ENCODE measurements around the gene SARS2.

SARS2 gene

DNA sequence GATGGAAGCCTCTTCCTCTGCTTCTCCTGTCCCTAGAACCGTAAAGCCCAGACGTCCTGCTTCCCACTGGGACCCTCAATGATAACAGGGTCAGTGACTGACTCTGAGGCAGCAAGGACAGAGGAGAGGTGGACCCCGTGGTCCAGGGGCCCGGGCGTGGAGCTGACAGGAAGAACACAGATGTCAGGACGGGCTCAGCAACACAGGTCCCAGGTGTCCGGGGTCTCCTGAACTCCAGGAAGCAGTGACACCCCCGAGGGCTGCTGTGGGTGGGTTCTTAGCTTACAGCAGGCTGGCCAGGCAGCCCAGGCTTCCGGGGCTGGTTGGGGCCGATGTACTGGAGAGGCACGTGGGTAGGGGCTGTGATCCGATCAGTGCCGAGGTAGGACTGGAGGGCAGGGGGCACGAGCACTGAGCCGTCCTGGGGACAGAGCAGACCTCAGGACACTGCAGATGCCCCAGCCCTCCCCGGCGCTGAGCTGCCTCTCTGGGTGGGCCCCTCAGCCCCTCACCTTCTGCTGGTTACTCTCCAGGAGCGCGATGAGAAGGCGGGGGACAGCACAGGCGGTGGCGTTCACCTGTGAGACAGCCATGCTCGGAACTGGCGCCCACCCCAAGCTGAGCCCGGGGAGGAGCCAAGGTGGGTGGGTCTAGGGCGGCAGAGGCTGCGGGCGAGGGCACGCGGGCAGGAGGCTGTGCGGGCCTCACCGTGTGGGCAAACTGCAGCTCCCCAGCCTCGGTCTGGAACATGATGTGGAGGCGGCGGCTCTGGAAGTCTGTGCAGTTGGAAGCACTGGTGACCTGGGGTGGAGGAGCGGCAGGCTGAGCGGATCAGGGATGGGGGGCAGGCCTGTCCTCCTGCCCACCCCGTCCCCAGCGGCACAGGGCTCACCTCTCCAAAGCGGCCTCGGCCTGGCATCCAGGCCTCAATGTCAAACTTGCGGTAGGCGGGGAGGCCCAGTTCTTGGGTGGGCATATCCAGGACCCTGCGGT lies 14.9 kb downstream of the SARS2 start:
- no peak for DNase-seq

DNA sequence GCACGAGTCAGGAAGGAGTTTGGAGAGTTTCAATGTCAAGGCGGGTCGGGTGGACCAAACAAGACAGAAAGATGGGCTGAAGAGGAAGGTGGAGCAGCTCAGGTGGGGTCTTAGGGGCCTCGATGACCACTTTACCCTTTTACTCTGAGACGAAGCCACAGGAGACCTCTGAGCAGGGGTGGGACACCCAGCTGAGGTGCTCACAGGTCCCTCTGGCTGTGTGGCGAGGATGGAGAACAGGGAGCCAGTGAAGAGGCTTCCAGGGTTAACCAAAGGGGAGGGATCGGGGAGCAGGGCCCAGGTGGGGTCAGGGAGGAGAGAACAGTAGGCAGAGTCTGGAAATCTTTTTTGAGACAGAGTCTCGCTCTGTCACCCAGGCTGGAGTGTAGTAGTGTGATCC lies 16.6 kb downstream of the SARS2 start:
- DNase-seq: no peak

DNA sequence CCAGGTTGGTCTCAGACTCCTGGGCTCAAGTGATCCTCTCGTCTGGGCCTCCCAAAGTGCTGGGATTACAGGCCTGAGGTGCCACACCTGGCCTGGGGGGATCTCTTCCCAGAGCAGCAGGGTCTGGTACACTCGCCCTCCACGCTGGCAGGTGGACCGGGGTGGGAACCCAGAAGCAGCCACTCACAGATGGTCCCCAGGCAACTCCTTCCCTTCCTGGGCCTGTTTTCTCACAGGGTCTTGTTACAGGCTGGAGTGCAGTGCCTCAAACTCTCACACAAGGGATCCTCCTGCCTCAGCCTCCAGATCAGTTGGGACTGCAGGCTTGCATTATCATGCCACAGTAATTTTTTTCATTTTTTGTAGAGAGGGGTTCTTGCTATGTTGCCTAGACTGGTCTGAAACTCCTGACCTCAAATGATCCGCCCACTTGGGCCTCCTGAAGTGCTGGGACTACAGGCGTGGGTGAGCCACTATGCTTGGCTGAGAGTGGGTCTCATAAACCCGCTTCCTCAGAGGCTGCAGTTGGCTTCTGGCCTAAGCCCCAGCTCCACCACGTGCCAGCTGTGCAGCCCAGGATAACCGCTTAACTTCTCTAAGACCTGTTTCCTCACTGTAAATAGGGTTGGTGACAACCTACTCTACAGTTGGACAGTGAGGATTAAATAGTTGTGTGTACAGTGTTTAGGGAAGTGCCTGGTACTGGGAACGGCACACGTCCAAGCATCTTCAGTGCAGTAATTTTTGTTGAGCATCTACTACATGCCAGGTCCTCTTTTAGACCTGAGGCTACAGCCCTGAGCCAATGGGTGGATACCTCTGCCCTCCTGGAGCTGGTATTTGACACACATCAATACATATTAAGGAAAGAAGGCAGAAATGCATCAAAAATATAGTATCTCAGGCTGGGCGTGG lies 17.7 kb downstream of the SARS2 start:
- no peak for DNase-seq

DNA sequence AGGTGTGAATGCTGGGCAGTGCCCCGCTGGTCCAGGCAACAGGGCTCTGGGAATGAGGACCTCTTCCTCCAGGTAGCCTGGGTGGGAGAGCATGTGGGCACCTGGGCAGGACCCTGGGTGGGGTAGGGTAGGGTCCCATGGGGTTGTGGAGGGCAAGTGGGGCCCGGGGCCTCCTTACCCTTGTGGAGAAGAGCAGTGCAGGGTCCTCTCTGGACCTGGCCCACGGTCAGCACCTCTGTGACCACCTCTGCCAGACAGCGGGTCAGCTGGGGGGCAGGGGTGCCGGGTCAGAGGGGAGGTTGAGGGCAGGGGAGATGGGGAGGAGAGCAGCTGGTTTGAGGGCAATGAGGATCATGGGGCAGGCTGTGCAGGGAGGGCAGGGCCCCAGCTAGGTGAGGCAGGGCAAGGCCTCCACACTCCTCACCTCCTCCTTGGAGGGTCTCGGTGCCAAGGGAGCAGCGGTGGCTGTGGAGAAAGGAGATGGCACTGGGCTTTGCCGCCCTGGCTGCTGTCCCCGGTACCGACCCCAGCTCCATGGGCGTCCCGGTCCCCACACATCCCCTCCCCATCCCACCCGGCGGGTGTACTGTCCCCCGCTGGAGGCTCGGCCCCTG lies 19.1 kb downstream of the SARS2 start:
- DNase-seq: no peak

DNA sequence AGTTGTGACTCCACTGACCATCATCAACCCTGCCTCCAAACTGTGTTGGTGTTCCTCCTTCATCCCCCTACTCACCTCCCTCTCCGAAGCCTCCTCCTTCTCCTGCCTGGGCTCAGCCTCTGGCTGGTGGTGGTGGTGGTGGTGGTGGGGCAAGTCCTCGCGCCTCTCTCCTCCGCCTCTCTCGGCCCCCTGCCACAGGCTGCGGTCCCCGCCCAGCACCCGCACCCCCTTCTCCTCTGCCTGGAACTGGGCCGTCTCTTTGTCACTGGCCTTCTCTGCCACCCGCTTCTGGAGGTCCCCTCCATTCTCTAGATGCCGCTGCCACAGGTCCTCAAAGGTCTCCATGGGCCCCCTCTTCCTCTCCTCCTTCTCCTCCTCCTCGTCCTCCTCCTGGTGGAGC lies 20.1 kb downstream of the SARS2 start:
- DNase-seq: no peak

DNA sequence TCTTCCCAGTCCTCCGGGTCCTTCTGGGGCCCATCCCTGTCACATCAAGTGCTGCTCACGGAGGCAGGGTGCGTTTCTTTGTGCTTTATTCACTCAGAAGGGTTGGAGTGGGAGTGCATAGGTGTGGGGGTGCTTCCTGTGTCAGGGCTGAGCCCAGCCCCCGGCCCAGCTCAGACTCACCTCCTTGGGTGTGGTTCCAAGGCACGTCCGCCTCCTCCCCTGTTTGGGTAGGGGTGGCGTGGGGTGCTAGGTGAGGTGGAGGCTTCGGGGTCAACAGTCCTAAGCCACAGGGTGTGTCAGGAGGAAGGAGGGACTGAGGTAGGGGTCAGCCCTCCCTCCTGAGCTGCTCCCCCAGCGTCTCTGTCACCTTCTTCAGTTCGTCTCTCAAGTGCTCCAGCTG lies 21.7 kb downstream of the SARS2 start:
- DNase-seq: no peak

DNA sequence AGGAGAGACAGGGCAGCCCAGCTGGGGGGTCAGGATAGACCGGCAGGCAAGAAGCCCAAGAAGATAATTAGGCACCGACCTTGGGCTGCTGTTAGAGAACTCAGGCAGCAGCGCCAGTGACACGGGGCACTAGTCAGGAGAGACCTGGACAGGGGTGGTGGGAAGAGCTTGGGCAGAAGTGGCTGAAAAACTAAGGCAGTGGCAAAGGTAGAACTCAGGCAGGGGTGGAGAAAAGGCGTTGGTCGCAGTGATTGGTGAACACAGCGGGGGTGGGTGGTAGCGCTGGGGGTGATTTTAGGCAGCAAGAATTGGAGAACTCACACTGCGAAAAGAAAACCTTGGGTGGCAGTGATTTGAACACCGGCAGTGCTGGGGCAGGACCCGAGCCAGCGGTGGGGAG lies 22.9 kb downstream of the SARS2 start:
- no peak for DNase-seq

DNA sequence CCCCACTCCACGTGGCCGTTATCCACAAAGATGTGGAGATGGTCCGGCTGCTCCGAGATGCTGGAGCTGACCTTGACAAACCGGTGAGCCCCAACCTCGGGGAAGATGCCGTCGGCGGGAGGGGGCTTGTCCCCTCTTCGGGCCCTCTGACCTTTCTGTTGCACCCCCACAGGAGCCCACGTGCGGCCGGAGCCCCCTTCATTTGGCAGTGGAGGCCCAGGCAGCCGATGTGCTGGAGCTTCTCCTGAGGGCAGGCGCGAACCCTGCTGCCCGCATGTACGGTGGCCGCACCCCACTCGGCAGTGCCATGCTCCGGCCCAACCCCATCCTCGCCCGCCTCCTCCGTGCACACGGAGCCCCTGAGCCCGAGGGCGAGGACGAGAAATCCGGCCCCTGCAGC lies 23.3 kb downstream of the SARS2 start:
- no peak for DNase-seq

DNA sequence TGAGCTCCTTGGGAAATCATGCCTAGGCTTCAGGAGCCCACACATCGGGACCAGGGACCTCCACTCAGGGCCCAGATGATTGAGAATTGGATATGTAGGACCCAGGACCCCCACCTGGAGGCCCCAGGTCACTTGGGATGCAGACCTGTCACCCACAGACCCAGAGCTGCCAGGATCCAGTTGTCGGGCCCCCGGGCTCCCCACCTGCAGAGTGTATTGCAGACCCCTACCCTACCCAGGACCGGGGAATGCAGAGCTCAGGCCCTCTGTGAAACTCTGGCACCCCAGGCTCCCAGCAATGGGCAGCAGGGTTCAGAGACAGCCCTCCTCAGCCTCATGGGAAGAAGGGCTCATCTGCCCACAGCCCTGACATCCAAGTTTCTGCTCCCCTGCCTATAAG lies 24.9 kb downstream of the SARS2 start:
- DNase-seq: no peak

DNA sequence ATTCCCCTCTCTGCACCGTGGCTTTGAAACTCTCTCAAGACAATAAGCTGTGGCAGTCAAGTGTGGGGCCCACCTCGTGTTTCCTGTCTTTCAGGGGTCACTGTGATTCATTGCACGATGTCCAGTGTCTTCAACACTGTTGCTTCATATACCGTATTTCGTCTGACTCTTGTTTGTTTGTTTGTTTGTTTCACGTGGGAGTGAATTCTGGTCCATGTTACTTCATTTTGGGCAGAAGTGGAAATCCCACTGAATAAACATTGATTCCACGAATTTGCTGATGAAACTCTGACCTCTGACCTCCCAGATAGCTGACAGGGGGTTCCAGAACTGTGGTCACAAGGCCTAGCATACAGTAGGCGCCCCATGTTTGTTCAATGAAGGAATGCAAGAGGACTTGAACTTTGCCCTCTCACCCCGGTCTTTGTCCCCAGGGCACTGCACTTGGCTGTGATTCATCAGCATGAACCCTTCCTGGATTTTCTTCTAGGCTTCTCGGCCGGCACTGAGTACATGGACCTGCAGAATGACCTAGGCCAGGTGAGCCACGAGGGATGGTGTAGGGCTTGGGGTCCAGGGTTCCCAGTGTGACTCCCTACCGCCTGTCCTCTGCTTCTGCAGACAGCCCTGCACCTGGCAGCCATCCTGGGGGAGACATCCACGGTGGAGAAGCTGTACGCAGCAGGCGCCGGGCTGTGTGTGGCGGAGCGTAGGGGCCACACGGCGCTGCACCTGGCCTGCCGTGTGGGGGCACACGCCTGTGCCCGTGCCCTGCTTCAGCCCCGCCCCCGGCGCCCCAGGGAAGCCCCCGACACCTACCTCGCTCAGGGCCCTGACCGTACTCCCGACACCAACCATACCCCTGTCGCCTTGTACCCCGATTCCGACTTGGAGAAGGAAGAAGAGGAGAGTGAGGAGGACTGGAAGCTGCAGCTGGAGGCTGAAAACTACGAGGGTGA lies 25.7 kb downstream of the SARS2 start:
- DNase-seq: no peak

DNA sequence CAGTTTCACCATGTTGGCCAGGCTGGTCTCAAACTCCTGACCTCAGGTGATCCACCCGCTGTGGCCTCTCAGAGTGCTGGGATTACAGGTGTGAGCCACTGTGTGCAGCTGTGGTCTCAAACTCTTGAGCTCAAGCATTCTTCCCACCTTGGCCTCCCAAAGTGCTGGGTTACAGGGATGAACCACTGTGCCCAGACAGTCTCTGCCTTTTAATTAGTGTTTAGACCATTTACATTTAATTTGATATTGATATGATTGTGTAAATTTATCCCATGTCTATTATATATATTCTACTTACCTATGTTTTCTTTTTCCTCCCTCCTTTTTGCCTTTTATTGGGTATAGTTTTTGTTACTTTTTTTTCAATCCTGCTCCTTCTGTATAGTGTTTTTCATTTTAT lies 28.9 kb downstream of the SARS2 start:
- no peak for DNase-seq

DNA sequence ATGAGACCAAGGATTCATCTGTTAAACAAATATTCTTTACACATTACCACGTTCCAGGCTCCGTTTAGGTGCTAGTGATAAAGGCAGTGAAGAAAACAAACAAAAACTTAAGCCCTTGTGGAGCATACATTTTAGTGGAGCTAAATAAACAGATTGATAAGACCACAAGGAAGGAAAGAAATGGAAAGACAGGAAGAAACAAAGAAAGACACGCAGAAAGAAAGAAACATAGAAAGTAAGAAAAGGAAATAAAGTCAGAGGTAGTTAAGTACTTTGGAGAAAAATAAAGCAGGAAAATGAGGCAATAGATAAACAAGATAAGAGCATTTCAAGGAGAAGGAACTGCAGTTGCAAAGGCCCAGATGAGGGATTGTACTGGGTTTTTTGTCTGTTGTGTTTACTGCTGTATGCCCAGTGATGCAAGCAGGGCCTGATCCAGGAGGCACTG lies 29.8 kb downstream of the SARS2 start:
- no peak for DNase-seq

DNA sequence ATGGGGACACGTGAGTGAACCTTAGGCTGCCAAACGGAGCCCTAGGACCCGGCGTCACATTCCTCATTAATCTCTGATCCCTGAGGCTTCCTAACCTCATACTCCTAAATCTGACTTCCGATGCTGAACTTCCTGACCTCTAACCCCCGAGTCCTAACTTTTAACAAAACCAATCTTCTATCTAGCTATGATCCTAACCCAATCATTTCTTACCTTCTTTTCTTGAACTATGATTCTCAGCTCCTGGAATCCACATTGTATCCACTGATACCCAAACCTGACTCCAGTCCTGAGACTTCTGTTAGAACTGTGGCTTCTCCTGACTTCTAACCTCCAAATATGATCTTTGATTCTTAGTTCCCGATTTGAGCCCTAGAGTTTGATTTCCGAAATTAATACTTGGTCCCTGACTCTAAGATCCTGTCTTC lies 30.3 kb downstream of the SARS2 start:
- DNase-seq: no peak

DNA sequence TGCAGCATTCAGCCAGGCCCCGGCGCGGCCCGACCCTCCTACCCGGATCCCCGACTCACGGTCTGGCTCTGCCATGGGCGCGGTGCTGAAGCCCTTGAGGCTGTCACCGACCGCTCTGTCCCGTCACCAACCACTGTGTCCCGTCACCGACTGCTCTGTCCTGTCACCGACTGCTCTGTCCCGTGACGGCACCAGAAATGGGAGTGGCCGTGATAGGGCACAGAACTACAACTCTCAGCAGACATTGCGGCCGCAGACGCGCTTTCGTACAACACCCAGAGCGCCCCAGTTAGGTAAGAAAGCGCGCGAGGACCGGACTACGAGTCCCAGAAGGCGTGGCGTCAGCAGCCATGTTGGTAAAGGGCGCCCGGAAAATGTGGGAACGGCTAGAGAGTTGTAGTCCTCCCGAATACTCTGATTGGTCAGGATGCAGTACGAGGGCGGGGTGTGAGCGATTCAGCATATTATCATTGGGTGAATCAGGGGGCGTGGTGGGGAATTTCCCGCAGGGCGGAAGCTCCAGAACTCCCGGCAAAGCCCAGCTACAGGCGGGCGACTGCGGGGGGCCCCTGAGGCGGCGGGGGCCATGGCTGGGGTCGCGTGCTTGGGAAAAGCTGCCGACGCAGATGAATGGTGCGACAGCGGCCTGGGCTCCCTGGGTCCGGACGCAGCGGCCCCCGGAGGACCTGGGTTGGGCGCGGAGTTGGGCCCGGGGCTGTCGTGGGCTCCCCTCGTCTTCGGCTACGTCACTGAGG lies 30.9 kb downstream of the SARS2 start, which contains the start of the genes NFKBIB and SIRT2:
NFKBIB (plus strand) TSS at position 523 of the 755 bp plus-strand sequence; CDS start at position 587, 64 bp downstream.
SIRT2 (minus strand) TSS at position 172 of the 755 bp plus-strand sequence; CDS start at position 75, 97 bp downstream.
- peak; percentile 99 for DNase-seq

DNA sequence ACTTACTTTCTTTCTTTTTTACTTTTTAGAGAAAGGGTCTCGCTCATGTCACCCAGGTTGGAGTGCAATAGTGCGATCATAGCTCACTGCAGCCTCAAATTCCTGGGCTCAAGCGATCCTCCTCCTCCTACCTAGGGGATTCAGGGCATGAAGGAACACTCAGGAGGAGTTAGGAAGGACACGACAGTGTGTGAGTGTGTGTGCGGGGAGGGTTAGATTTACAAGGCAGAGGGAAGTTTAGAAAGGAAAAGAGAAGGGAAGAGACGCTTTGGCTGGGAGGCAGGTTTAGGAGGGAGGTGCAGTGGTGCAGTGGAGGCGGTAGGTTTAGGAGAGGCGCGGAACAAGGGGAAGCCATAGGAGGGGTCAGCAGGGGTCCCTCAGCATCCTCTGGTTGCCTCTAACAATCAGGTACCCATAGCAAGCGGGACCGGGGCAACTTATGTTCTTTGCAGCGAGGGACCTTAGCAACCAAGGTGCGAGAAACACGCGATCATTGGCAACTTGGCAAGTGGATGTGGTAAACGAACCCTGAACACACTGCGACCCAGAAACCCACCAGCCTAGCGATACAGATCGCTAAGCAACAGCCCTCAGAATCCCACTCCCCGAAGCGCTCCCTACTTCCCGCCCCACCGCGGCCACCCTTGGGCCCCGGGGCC lies 31.6 kb downstream of the SARS2 start:
- no peak for DNase-seq

DNA sequence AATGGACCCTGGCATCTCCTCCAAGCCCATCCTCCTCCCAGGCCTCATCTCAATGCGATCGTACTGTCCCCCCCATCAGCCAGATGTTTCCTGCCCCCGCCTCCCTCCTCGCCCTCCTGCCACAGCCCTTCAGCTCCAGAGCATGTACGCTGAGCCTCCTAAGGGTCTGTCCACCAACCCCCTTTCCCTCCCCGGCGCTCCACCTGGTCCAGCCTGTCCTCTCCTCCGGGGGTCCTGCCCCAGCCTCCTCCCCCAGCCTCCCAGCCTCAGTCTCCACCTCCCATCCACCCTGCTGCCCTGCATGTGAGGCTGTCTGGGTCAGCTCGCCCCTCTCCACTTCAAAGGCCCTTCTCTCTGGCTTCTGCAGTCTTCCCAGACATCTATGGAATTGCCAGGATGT lies 35.6 kb downstream of the SARS2 start:
- DNase-seq: no peak

DNA sequence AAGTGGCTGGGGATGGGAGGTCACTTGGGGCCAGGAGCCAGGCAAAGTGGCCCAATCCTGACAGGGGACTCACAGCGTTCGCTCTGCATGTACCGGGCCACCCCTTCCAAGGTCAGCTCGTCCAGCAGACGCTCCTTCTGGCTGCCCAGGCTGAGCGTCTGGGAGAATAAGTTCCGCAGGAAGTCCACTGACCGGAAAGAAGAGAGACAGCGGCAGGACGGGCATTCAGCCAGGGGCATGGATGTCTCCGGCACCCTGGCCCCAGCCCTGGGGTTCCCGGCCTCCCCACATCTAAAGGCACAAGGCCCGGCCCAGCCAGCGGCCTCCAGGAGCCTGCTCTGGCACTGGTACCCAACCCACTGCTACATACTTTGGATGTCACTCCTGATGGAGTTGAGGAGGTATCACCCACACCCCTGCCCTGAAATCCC lies 37.2 kb downstream of the SARS2 start:
- no peak for DNase-seq

DNA sequence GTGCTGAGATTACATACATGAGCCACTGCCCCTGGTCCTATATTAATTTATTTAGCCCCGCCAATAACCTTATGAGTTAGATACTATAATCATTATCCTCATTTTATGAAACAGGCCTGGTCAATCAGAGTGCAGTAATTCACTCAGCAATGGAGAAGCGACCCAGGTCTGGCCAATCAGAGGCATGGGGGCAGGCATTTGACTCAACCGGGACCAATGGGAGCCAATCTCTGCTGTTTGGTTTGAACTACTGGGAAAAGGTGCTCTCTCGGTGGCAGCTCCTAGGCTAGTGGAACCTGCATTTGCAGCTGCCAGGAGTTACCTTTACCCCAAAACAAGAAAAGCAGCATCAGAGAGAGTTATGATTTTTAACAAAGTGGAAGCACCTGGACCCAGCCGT lies 37.7 kb downstream of the SARS2 start:
- no peak for DNase-seq

DNA sequence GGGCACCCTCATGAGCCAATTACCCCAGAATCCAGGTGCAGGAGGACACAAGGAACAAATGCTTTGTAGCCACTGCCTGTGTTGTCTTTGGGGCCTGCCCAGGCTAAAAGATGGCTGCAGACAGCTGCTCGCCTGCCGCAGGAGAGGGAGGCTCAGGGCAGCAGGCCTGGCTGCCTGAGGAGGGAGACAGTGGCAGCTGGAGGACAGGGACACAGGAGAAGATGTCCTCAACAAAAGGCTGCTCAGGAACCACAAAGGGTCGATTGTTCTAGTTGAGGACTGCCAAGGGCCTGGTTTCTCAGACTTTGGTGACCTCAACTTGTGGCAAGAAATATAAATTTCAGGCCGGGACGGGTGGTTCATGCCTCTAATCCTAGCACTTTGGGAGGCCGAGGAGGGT lies 38.8 kb downstream of the SARS2 start:
- no peak for DNase-seq

DNA sequence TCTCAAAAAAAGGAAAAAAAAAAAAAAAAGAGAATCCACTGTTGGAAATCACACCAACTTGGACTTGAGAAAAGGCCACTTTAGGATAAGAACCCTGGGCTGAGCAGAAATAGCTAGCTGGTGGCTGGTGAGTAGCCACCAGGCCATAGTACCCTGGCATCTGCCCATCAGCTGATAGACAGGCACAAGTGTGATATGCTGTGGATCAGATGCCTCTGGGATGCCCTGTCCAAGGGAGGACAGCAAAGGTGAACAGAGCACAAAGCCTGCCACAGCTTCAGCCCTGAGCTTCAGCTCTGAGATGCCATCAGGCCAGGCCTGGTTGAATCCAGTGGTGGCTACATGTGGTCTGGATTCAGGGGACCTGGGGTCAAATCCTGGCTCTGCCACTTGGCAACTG lies 39.9 kb downstream of the SARS2 start:
- no peak for DNase-seq

Data from activated gamma-delta T cell treated with Interleukin-2 at 50 U/mL for 16 hours (primary cell).